Endothelial cell of hepatic sinusoid (primary cell): Measurements from ENCODE around the gene SLC16A10.
"Not testable (repeated sequence)": the region's sequence is repeated elsewhere in the genome, so short reads cannot be mapped to it uniquely, and the experiment has no call there.

ENCODE experiments used
- in situ Hi-C: cut with HindIII; loops from 2 replicates; pipeline ENCODE4 v1.10.0; 2017; ENCODE audit warnings: low sequenced_read_pairs

The SLC16A10 gene

DNA sequence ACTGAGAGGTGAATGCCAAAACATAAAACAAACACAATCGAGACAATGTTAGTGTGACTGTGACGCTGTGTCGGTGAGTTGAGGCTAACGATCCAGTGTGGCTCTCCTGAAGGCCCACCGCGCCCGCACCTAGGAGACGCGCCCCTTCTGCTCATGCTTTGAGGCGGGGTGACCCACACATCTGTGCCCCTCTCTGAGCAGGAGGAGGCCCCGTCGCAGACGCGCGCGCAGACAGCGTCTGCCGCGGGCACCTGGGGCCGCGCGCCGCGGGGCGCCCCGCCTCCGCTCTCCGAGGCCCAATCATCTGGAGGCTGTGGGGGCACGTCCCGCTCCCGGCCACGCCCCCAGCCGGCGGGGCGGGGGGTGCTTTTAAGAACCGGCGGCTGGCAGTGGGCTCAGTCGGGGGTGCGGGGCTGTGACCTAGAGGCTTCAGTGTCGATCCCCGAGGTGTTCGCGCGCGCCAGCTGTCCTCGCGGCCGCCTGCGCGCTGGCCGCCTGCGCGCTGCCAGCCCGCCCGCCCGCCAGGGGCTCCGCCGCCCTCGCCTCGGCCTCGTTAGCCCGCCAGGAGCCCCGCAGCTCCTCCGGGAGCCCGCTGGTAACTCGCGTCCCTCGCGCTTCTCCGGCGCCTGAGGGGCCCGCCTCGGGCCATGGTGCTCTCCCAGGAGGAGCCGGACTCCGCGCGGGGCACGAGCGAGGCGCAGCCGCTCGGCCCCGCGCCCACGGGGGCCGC, at the start of gene SLC16A10:
Gene SLC16A10 (plus strand): TSS at position 398 of the 730 bp plus-strand sequence. CDS start 250 bp downstream, at position 648.
- in situ Hi-C loops: no loop called here

GRCh38 chr6:111038534-111039252, 48.6 kb upstream of the SLC16A10 start:
- in situ Hi-C loops: no loop called here

- in situ Hi-C loops: no loop called here
Observed at GRCh38 chr6:111041917-111042316, 45.4 kb upstream of the SLC16A10 start.

DNA sequence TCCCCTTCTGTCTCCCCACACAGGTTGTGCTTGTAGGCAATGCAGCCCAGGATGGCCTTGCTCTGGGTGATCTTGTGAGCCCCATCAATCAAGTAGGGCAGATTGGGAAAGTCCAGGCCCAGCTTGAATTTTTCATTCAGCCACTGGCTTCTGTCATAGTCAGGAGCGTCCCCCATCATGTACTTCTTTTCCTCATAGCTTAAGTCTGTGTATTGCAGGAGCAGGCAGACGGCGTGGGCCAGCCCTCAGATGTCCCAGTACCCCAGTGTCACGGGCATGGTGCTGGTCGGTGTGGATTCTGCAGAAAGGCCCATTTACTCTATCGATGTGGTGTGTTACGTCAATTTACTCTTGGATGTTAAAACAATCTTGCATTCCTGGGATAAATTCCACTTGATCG, 40.1 kb upstream of the SLC16A10 start:
- in situ Hi-C loops: no loop called here

DNA sequence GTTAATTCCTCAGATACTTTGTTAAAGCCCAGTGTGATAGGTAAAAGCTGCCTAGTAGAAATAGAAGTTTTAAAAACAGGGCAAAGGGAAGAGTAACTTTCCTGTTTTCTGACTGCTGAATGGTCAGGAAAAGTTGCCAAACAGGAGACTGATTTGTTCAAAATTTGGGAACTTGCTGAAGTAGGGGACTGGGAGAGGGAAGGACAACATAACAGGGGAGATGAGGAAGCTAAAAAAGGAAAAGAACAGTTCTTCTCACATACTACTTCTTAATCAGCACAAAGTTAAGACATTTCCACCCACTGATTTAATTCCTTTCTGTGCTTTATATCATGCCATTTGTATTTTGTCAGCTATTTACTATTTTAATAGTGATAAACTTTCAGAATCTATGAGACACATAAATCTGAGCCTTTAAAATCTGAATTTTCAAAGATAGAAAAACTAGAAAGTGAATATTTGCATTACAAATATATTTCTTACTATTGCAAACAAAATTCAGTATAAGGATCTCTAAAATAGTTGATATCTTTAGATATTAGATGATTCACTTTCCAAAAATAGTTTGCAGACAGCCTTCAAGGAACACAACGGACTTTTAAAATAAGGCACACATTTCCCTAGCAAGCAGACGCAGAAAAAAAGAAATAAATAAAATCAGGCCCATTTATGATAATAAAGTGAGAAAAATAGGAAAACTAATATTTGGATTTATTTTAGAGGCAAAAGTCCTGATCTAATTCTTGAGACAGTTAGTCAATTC, 36.9 kb upstream of the SLC16A10 start:
- in situ Hi-C loops: no loop called here

DNA sequence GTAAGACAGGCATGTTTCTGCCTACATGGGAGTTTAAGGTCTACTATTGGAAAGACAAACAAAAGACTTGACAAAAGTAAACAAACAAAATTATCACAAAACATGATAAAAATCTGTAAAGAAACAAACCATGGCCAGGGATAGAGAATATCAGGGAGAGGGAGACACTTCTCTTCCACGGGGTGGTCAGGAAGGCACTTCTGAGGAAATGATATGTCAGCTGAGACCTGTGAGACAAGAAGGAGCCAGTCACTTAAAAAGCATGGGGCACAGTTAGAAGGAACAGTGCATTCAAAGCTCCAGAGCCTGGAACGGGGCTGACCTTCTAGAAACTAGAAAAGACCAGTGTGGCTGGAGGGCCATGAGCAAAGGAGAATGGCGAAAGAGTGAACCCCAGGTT, 35.1 kb upstream of the SLC16A10 start:
- in situ Hi-C loops: no loop called here

- in situ Hi-C loops: no loop called here
Observed at GRCh38 chr6:111057074-111057752, 30.1 kb upstream of the SLC16A10 start.

DNA sequence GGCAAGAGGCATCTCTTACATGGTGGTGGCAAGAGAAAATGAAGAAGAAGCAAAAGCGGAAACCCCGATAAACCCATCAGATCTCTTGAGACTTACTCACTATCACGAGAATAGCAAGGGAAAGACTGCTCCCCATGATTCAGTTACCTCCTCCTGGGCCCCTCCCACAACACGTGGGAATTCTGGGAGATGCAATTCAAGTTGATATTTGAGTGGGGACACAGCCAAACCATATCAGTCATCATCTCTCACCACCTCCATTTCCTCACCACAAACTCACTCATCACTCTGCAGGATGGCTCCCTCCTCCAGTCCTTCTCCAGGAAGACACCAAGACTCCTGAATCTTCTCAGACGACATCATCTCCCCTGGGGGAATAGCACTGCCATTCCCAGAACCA, 25.8 kb upstream of the SLC16A10 start:
- in situ Hi-C loops: no loop called here

DNA sequence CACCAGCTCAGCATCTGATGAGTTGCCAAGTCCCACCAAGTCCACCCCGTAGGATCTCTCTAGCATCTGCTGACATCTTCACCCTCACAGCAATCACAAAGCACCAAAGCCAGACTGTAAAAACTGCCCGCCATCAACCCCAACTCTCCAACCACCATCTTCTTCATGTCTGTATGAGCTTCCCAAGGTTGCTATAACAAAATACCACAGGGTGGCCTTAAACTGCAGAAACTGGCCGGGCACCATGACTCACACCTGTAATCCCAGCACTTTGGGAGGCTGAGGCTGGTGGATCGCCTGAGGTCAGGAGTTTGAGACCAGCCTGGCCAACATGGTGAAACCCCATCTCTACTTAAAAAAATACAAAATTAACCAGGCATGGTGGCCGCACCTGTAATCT, 25.3 kb upstream of the SLC16A10 start:
- in situ Hi-C loops: not testable (repeated sequence)

GRCh38 chr6:111062860-111063259, 24.4 kb upstream of the SLC16A10 start:
- in situ Hi-C loops: not testable (repeated sequence)

DNA sequence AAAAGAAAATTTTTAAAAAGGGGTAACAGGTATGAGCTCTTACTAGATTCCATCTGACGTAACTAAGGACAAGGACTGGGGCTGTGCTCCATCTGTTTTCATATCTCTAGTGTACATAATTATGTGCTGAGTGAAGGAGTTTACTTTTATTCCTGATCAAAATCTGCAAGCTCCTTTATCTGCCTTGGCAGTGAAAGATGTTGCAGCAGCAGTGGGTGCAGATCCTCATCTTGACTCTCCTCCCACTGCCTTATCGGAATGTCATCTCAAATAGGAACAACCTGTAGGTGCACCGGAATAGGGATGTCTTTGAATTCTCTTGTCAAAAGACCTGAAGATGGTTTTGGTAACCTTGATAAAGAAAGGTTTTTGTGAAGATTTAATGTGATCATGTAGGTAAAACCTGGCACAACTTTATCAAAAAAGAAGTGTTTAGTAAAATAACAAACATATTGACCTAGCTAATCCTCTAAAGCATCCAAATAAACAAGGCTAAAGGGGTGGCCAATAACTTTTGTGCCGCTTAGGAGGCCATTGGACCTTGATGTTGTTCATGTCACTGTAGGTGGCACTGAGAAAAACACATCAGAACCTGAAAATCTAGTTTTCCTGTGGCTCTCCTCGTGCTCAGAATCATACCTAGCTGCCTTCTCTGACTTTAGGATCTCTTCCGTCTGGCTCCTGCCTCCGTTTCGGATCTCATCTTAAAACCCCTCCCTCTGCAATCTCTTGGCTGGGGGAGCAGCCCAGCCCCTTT, 19.0 kb upstream of the SLC16A10 start:
- in situ Hi-C loops: no loop called here

DNA sequence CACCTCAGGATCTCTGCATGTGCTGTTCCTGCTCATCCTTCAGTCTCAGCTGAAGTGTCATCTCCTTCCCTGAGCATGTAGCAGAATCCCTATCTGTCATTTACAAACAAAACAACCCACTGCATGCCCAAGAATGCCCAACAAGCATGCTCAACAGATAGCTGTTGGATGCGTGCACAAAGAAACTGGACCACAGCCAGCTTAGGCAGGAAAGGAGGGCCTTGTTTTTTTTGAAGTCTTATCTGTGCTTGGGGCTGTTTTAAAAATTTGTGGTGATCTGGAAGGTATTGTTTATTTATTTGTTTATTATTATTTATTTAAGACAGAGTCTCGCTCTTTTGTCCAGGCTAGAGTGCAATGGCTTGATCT, 18.5 kb upstream of the SLC16A10 start:
- in situ Hi-C loops: no loop called here

DNA sequence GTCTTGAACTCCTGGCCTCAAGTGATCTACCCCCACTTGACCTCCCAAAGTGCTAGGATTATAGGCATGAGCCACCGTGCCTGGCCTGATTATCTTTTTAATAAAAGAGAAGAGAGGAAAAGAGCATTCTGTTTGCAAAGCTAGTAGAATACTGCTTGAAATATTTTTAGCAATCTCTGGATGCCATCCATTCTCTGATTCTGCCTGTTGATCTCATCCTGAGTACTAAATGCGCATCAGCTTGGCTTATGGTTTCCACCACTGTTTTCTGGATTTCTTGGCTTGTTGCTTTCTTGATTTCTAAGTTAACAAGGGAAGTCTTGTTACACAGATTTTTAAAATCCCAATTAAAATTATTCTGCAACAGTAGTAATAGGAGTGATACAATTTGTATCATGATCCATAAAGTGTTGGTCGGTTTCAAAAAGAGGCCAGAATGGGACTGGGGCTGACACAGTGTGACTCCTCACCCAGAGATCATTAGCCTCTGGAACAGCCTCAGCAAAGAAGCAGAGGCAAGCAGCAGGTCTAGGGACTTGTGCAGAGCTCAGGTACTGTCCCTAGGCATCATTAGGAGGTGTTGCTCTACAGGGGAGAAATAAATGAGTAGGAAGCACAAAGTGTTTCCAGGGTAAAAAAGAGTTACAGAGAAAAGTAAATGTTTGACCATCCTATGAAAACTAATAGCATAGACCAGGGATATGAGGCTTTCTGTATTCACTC, 17.8 kb upstream of the SLC16A10 start:
- in situ Hi-C loops: loop anchor here (5.0 kb wide), 2 partner anchors 38 to 103 kb away; no protein-coding TSS in a partner anchor

- in situ Hi-C loops: loop anchor here (5.0 kb wide), 2 partner anchors 37 to 102 kb away; no protein-coding TSS in a partner anchor
Observed at GRCh38 chr6:111070105-111071005, 16.9 kb upstream of the SLC16A10 start.

GRCh38 chr6:111072801-111073360, 14.4 kb upstream of the SLC16A10 start:
- in situ Hi-C loops: loop anchor here (5.0 kb wide), 2 partner anchors 34 to 99 kb away; no protein-coding TSS in a partner anchor

- in situ Hi-C loops: loop anchor here (5.0 kb wide), 2 partner anchors 33 to 98 kb away; no protein-coding TSS in a partner anchor
Observed at GRCh38 chr6:111074311-111074710, 13.0 kb upstream of the SLC16A10 start.

- in situ Hi-C loops: no loop called here
Observed at GRCh38 chr6:111076024-111076695, 11.1 kb upstream of the SLC16A10 start.

- in situ Hi-C loops: no loop called here
Observed at GRCh38 chr6:111080698-111081097, 6.6 kb upstream of the SLC16A10 start.
